ENCODE measurements around the gene NCOR1.

- TF ChIP-seq ZFP3 (CRISPR knock-in tag; IDR thresholded peaks at IDR 0.05) = no peak
- no peak for TF ChIP-seq BACH2 (CRISPR knock-in tag; IDR thresholded peaks at IDR 0.05; ENCODE audit: borderline replicate concordance)
- TF ChIP-seq TOX (CRISPR knock-in tag; IDR thresholded peaks at IDR 0.05; ENCODE audit: borderline replicate concordance) = no peak
- no peak for TF ChIP-seq ISL1 (CRISPR knock-in tag; IDR thresholded peaks at IDR 0.05)
- TF ChIP-seq CREB5 (CRISPR knock-in tag; IDR thresholded peaks at IDR 0.05; ENCODE audit: low read depth) = no peak
- no peak for TF ChIP-seq PATZ1 (CRISPR knock-in tag; IDR thresholded peaks at IDR 0.05; ENCODE audit: borderline replicate concordance)
- TF ChIP-seq ARNTL (CRISPR knock-in tag; IDR thresholded peaks at IDR 0.05; ENCODE audit: borderline replicate concordance, low read depth) = no peak
- no peak for TF ChIP-seq ZFP30 (CRISPR knock-in tag; IDR thresholded peaks at IDR 0.05)
- no peak for TF ChIP-seq SNAI2 (CRISPR knock-in tag; IDR thresholded peaks at IDR 0.05)
- no peak for TF ChIP-seq TCF4 (CRISPR knock-in tag; IDR thresholded peaks at IDR 0.05; ENCODE audit: borderline replicate concordance)
- no peak for TF ChIP-seq TSHZ2 (CRISPR knock-in tag; IDR thresholded peaks at IDR 0.05)
- TF ChIP-seq CSDC2 (CRISPR knock-in tag; IDR thresholded peaks at IDR 0.05) = no peak
- no peak for TF ChIP-seq GLIS3 (CRISPR knock-in tag; IDR thresholded peaks at IDR 0.05)
- no peak for TF ChIP-seq ESRRG (CRISPR knock-in tag; IDR thresholded peaks at IDR 0.05)
Observed at GRCh38 chr17:16033729-16034349, 181.5 kb downstream of the NCOR1 start.

Data from SK-N-SH treated with all-trans-retinoic acid at 6 μM for 48 hours (cell line).